H9 (cell line): Measurements from ENCODE around the gene PODXL2. TPM values are rescaled to one million over a fixed set of nuclear protein-coding genes. Genes with fewer than 3 reads are reported as not detected.

Experiments
- DNase-seq: peaks from one replicate; pipeline ENCODE4 v3.0.0-alpha.2; 2017
- H2AFZ ChIP-seq: one replicate; pipeline ENCODE4 v1.6.1; 2013; ENCODE audit warnings: mild to moderate bottlenecking, low read length, control low read depth, moderate library complexity
- H2AK5ac ChIP-seq: 2 replicates; pipeline ENCODE4 v1.6.1; 2013; ENCODE audit warnings: low read length, control low read depth, mixed read lengths; ENCODE audit not compliant: insufficient read length
- H2BK120ac ChIP-seq: one replicate; pipeline ENCODE4 v1.6.1; 2013; ENCODE audit warnings: low read depth, mild to moderate bottlenecking, low read length, control low read depth, inconsistent platforms; ENCODE audit not compliant: poor library complexity, severe bottlenecking
- H2BK12ac ChIP-seq: 2 replicates; pipeline ENCODE4 v1.6.1; 2013; ENCODE audit warnings: low read length, control low read depth, mixed read lengths, low read depth; ENCODE audit not compliant: insufficient read length
- H2BK15ac ChIP-seq: 2 replicates; pipeline ENCODE4 v1.6.1; 2013; ENCODE audit warnings: low read depth, low read length, control low read depth
- H2BK20ac ChIP-seq: one replicate; pipeline ENCODE4 v1.6.1; 2013; ENCODE audit warnings: low read depth, mild to moderate bottlenecking, low read length, control low read depth, inconsistent platforms; ENCODE audit not compliant: poor library complexity, severe bottlenecking
- H2BK5ac ChIP-seq: 2 replicates; pipeline ENCODE4 v1.6.1; 2013; ENCODE audit warnings: low read length, control low read depth, mixed read lengths; ENCODE audit not compliant: insufficient read length
- H3K14ac ChIP-seq: 2 replicates; pipeline ENCODE4 v1.6.1; 2013; ENCODE audit warnings: low read length, control low read depth; ENCODE audit not compliant: insufficient read depth
- H3K18ac ChIP-seq: 2 replicates; pipeline ENCODE4 v1.6.1; 2013; ENCODE audit warnings: low read depth, mild to moderate bottlenecking, mixed read lengths, low read length, control low read depth; ENCODE audit not compliant: insufficient read length
- H3K23ac ChIP-seq: 2 replicates; pipeline ENCODE4 v1.6.1; 2013; ENCODE audit warnings: low read length, control low read depth, mixed read lengths, low read depth; ENCODE audit not compliant: insufficient read length
- H3K23me2 ChIP-seq: 2 replicates; pipeline ENCODE4 v1.6.1; 2013; ENCODE audit warnings: low read depth, mild to moderate bottlenecking, mixed read lengths, low read length, control low read depth; ENCODE audit not compliant: insufficient read length, poor library complexity, severe bottlenecking
- H3K27ac ChIP-seq: 2 replicates; pipeline ENCODE4 v1.5.1; 2013; ENCODE audit warnings: low read length, control low read depth, mixed read lengths, low read depth; ENCODE audit not compliant: insufficient read length
- H3K27me3 ChIP-seq: 2 replicates; pipeline ENCODE4 v1.6.1; 2013; ENCODE audit warnings: low read length, control low read depth, inconsistent platforms; ENCODE audit not compliant: insufficient read depth
- H3K4ac ChIP-seq: 2 replicates; pipeline ENCODE4 v1.6.1; 2013; ENCODE audit warnings: low read depth, mild to moderate bottlenecking, control low read depth, inconsistent platforms, low read length, moderate library complexity
- H3K4me1 ChIP-seq: 2 replicates; pipeline ENCODE4 v1.6.1; 2013; ENCODE audit warnings: low read length, control low read depth, inconsistent platforms; ENCODE audit not compliant: insufficient read depth
- H3K4me2 ChIP-seq: 2 replicates; pipeline ENCODE4 v1.6.1; 2013; ENCODE audit warnings: low read length, control low read depth, mixed read lengths; ENCODE audit not compliant: insufficient read length, insufficient read depth
- H3K56ac ChIP-seq: 2 replicates; pipeline ENCODE4 v1.6.1; 2013; ENCODE audit warnings: low read depth, mild to moderate bottlenecking, mixed read lengths, low read length, control low read depth; ENCODE audit not compliant: insufficient read length
- H3K79me1 ChIP-seq: 2 replicates; pipeline ENCODE4 v1.6.1; 2013; ENCODE audit warnings: low read depth, mild to moderate bottlenecking, moderate library complexity, low read length, control low read depth, inconsistent platforms; ENCODE audit not compliant: insufficient read depth, poor library complexity, severe bottlenecking
- H3K79me2 ChIP-seq: 2 replicates; pipeline ENCODE4 v1.6.1; 2013; ENCODE audit warnings: low read length, control low read depth, inconsistent platforms; ENCODE audit not compliant: insufficient read depth
- H3K9ac ChIP-seq: 2 replicates; pipeline ENCODE4 v1.6.1; 2013; ENCODE audit warnings: low read length, control low read depth, mixed read lengths; ENCODE audit not compliant: insufficient read length; ENCODE audit errors: extremely low read depth
- H3K9me3 ChIP-seq: one replicate; pipeline ENCODE4 v1.6.1; 2013; ENCODE audit warnings: low read depth, low read length, inconsistent platforms; ENCODE audit not compliant: control insufficient read depth
- H3T11ph ChIP-seq: one replicate; pipeline ENCODE4 v1.6.1; 2013; ENCODE audit warnings: mild to moderate bottlenecking, low read length, control low read depth, inconsistent platforms
- H4K20me1 ChIP-seq: one replicate; pipeline ENCODE4 v1.6.1; 2013; ENCODE audit not compliant: control insufficient read depth, insufficient read length, insufficient read depth
- H4K5ac ChIP-seq: 2 replicates; pipeline ENCODE4 v1.6.1; 2013; ENCODE audit warnings: low read depth, mild to moderate bottlenecking, mixed read lengths, low read length, control low read depth; ENCODE audit not compliant: insufficient read length
- H4K8ac ChIP-seq: replicated peaks from 2 replicates; pipeline ENCODE4 v1.6.1; 2013; ENCODE audit warnings: low read length, control low read depth, mixed read lengths, low read depth; ENCODE audit not compliant: insufficient read length
- H4K91ac ChIP-seq: 2 replicates; pipeline ENCODE4 v1.6.1; 2013; ENCODE audit warnings: low read depth, mild to moderate bottlenecking, moderate library complexity, mixed read lengths, low read length, control low read depth; ENCODE audit not compliant: insufficient read length
- H3K27ac Mint-ChIP-seq, 3 experiments: 2 replicates in 2 of 3; 3 replicates in 1 of 3; pipeline ENCODE4 v1.8.0; 2020 to 2021; ENCODE audit warnings: mixed read lengths in 3 of 3, mild to moderate bottlenecking in 1 of 3, moderate library complexity in 1 of 3
- H3K27me3 Mint-ChIP-seq: 2 replicates; pipeline ENCODE4 v1.8.0; 2021; ENCODE audit warnings: low read depth, mild to moderate bottlenecking, moderate library complexity, mixed read lengths
- H3K36me3 Mint-ChIP-seq, 3 experiments: 2 replicates in 2 of 3; 3 replicates in 1 of 3; pipeline ENCODE4 v1.8.0; 2020 to 2021; ENCODE audit warnings: low read depth in 3 of 3, mixed read lengths in 3 of 3; ENCODE audit not compliant: insufficient read depth in 1 of 3
- H3K4me1 Mint-ChIP-seq, 2 experiments: 2 replicates each; pipeline ENCODE4 v1.8.0; 2020; ENCODE audit warnings: mixed read lengths in 2 of 2
- H3K4me3 Mint-ChIP-seq, 2 experiments: 2 replicates in 1 of 2; 3 replicates in 1 of 2; pipeline ENCODE4 v1.8.0; 2020 to 2021; ENCODE audit warnings: mild to moderate bottlenecking in 2 of 2, mixed read lengths in 2 of 2, moderate library complexity in 1 of 2
- H3K9me3 Mint-ChIP-seq, 2 experiments: 2 replicates in 1 of 2; 3 replicates in 1 of 2; pipeline ENCODE4 v1.8.0; 2020; ENCODE audit warnings: mild to moderate bottlenecking in 2 of 2, mixed read lengths in 2 of 2, moderate library complexity in 1 of 2
- WGBS: extraction: QIAGEN DNeasy Blood & Tissue Kit; methylation state at CpG from one replicate; pipeline ENCODE4 v1.1.7; 2013; ENCODE audit warnings: missing lambda C conversion rate, low lambda C conversion rate, mixed read lengths; ENCODE audit not compliant: insufficient read length; ENCODE audit errors: extremely low coverage; 5-methylcytosine and 5-hydroxymethylcytosine counted together
- total RNA-seq: library from RNA; stranded (reverse); gene quantifications from 2 replicates; pipeline ENCODE4 v1.2.1, GENCODE V29; 2021
- TF ChIP-seq, protein P1 (sequence below): fragments of 200-600 bp; sonication (generic); conservative IDR thresholded peaks from 3 replicates; pipeline ENCODE4 v1.8.0; 2021; ENCODE audit warnings: antibody characterized with exemption, mild to moderate bottlenecking

PODXL2 gene
- total RNA-seq, 1 experiment from 2014 or later, result 24.6 TPM

DNA sequence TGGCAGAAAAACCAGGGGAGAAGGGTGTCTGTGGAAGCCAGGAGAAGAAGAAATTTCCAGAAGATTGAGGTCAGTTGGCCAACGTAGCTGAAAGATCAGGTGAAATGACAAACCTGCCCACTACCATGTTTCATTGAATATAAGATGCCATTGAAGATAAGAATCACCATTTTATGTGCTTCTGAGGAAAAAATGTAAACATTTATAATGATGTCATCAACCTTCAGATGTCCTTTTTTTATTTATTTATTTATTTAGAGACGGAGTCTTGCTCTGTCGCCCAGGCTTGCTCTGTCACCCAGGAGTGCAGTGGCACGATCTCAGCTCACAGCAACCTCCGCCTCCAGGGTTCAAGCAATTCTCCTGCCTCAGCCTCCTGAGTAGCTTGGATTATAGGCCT lies 4.9 kb upstream of the PODXL2 start:
- peaks cover 7 to 8% of the 10 kb centered on the region in 2 experiments; a peak in 4 of 5 replicates for H3K9me3 Mint-ChIP-seq
- DNase-seq, result no peak
- Histone ChIP-seq H2BK20ac (no peak overlapping the region), H3K79me2 (no peaks in the 10 kb centered on the region), H4K8ac (no peak overlapping the region), H3K9ac (no peak overlapping the region), H3T11ph (no peak overlapping the region), H3K4me1 (no peaks in the 10 kb centered on the region), H3K56ac (no peak overlapping the region), H2AFZ (no peak overlapping the region), H4K91ac (no peak overlapping the region), H2BK120ac (no peak overlapping the region), H2AK5ac (no peak overlapping the region), H2BK12ac (no peak overlapping the region), H3K4me2 (no peak overlapping the region), H3K23me2 (no peaks in the 10 kb centered on the region), H4K20me1 (no peaks in the 10 kb centered on the region), H3K4ac (no peak overlapping the region), H4K5ac (no peak overlapping the region), H3K27me3 (peaks cover 11% of the 10 kb centered on the region), H3K14ac (no peak overlapping the region), H3K18ac (no peak overlapping the region), H2BK5ac (no peak overlapping the region), H3K9me3 (no peaks in the 10 kb centered on the region), H3K27ac (no peak overlapping the region), H3K23ac (no peak overlapping the region), H2BK15ac (no peak overlapping the region), H3K79me1 (no peaks in the 10 kb centered on the region)
- H3K27ac Mint-ChIP-seq, result no peak overlapping the region
- peaks cover 19 to 43% (median 31%) of the 10 kb centered on the region in 3 experiments; a peak in 6 of 7 replicates for H3K36me3 Mint-ChIP-seq
- H3K4me3 Mint-ChIP-seq, result no peak overlapping the region
- TF ChIP-seq, protein P1, sequence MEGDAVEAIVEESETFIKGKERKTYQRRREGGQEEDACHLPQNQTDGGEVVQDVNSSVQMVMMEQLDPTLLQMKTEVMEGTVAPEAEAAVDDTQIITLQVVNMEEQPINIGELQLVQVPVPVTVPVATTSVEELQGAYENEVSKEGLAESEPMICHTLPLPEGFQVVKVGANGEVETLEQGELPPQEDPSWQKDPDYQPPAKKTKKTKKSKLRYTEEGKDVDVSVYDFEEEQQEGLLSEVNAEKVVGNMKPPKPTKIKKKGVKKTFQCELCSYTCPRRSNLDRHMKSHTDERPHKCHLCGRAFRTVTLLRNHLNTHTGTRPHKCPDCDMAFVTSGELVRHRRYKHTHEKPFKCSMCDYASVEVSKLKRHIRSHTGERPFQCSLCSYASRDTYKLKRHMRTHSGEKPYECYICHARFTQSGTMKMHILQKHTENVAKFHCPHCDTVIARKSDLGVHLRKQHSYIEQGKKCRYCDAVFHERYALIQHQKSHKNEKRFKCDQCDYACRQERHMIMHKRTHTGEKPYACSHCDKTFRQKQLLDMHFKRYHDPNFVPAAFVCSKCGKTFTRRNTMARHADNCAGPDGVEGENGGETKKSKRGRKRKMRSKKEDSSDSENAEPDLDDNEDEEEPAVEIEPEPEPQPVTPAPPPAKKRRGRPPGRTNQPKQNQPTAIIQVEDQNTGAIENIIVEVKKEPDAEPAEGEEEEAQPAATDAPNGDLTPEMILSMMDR, result no peak
- H3K4me1 Mint-ChIP-seq, result no peaks in the 10 kb centered on the region
- H3K27me3 Mint-ChIP-seq, result peaks cover 29% of the 10 kb centered on the region
- no CpG with 5 or more reads among the region's 5 CpGs for WGBS
